Measurements from ENCODE around the gene DLG5. TPM values are rescaled to one million over a fixed set of nuclear protein-coding genes. Genes with fewer than 3 reads are reported as not detected.
A peak's percentile ranks its signal among the peaks of the same experiment; 100 is the strongest.

The DLG5 gene
- total RNA-seq, 1 donor from 2014 or later, result 58.4 TPM

- H3K4me2 ChIP-seq (ENCODE audit: low read length), result no peak overlapping the region
- no peaks in the 10 kb centered on the region for H3K9me3 Mint-ChIP-seq (ENCODE audit: unreplicated experiment)
- no peaks in the 10 kb centered on the region for H3K9me3 ChIP-seq (ENCODE audit: insufficient read depth, low read depth, low read length)
- H3K4me1 Mint-ChIP-seq (ENCODE audit: low read depth, unreplicated experiment), result peaks cover 20% of the 10 kb centered on the region
- H3K27me3 Mint-ChIP-seq (ENCODE audit: low read depth, unreplicated experiment), result no peaks in the 10 kb centered on the region
- DNase-seq (ENCODE audit: low read depth) (no peak), FAIRE-seq (no peak)
- H3K4me3 Mint-ChIP-seq (ENCODE audit: unreplicated experiment), result no peak overlapping the region
- H3K27ac ChIP-seq (ENCODE audit: low read depth, low read length), result no peak overlapping the region
- no peaks in the 10 kb centered on the region for H3K27me3 ChIP-seq (ENCODE audit: insufficient read depth, low read length)
- H4K20me1 ChIP-seq (ENCODE audit: insufficient read depth, low read length), result peaks cover 98% of the 10 kb centered on the region
- H3K79me2 ChIP-seq (ENCODE audit: insufficient read depth, low read length), result peaks cover 96% of the 10 kb centered on the region
- peak overlapping the region; percentile 44 for H3K27ac Mint-ChIP-seq (ENCODE audit: unreplicated experiment)
- no peak overlapping the region for H3K4me3 ChIP-seq (ENCODE audit: insufficient read depth, low read depth, low read length)
- peaks cover 11% of the 10 kb centered on the region for H3K4me1 ChIP-seq (ENCODE audit: insufficient read depth, low read length)
- peaks cover 5% of the 10 kb centered on the region for H3K36me3 Mint-ChIP-seq (ENCODE audit: low read depth, unreplicated experiment)
- H3K9ac ChIP-seq (ENCODE audit: low read length), result no peak overlapping the region
- no peak overlapping the region for H2AFZ ChIP-seq (ENCODE audit: low read depth, low read length)
- TF ChIP-seq EZH2 (IDR thresholded peaks at IDR 0.05; ENCODE audit: insufficient read depth, low read length) (no peak), CTCF (IDR thresholded peaks at IDR 0.05; ENCODE audit: insufficient read depth, low read depth, low read length) (no peak)
- H3K36me3 ChIP-seq (ENCODE audit: insufficient read depth, low read length), result no peaks in the 10 kb centered on the region
These were observed 14.9 kb downstream of the DLG5 start for GRCh38 chr10:77911535-77912123.

- H3K9me3 ChIP-seq (ENCODE audit: insufficient read depth, low read depth, low read length), result no peaks in the 10 kb centered on the region
- H3K9me3 Mint-ChIP-seq (ENCODE audit: unreplicated experiment), result no peaks in the 10 kb centered on the region
- no peak overlapping the region for H2AFZ ChIP-seq (ENCODE audit: low read depth, low read length)
- TF ChIP-seq CTCF (IDR thresholded peaks at IDR 0.05; ENCODE audit: insufficient read depth, low read depth, low read length), result no peak
- no peak for TF ChIP-seq EZH2 (IDR thresholded peaks at IDR 0.05; ENCODE audit: insufficient read depth, low read length)
- peaks cover 11% of the 10 kb centered on the region for H3K4me1 ChIP-seq (ENCODE audit: insufficient read depth, low read length)
- peaks cover 96% of the 10 kb centered on the region for H3K79me2 ChIP-seq (ENCODE audit: insufficient read depth, low read length)
- peak overlapping the region; percentile 26 for H3K27ac Mint-ChIP-seq (ENCODE audit: unreplicated experiment)
- H3K9ac ChIP-seq (ENCODE audit: low read length), result no peak overlapping the region
- H3K4me3 ChIP-seq (ENCODE audit: insufficient read depth, low read depth, low read length), result no peak overlapping the region
- DNase-seq (ENCODE audit: low read depth) (no peak), FAIRE-seq (no peak)
- H3K27ac ChIP-seq (ENCODE audit: low read depth, low read length), result no peak overlapping the region
- peaks cover 22% of the 10 kb centered on the region for H3K4me1 Mint-ChIP-seq (ENCODE audit: low read depth, unreplicated experiment)
- no peaks in the 10 kb centered on the region for H3K27me3 Mint-ChIP-seq (ENCODE audit: low read depth, unreplicated experiment)
- H3K36me3 Mint-ChIP-seq (ENCODE audit: low read depth, unreplicated experiment), result peaks cover 6% of the 10 kb centered on the region
- H3K36me3 ChIP-seq (ENCODE audit: insufficient read depth, low read length), result peaks cover 2% of the 10 kb centered on the region
- H3K27me3 ChIP-seq (ENCODE audit: insufficient read depth, low read length), result no peaks in the 10 kb centered on the region
- no peak overlapping the region for H3K4me2 ChIP-seq (ENCODE audit: low read length)
- peaks cover 98% of the 10 kb centered on the region for H4K20me1 ChIP-seq (ENCODE audit: insufficient read depth, low read length)
- H3K4me3 Mint-ChIP-seq (ENCODE audit: unreplicated experiment), result no peak overlapping the region
These were observed 15.9 kb downstream of the DLG5 start for GRCh38 chr10:77910524-77911145.

Data from astrocyte (in vitro differentiated cells and primary cell).